HG03066 (cell line): ENCODE measurements around the gene CHRDL1.
"Not testable (repeated sequence)": the region's sequence is repeated elsewhere in the genome, so short reads cannot be mapped to it uniquely, and the experiment has no call there.

Source experiments
- ATAC-seq: cut with Tn5 transposase; IDR thresholded peaks from one replicate; pipeline ENCODE4 v1.9.1; 2021; ENCODE audit warnings: low read depth; ENCODE audit not compliant: unreplicated experiment

CHRDL1 gene

DNA sequence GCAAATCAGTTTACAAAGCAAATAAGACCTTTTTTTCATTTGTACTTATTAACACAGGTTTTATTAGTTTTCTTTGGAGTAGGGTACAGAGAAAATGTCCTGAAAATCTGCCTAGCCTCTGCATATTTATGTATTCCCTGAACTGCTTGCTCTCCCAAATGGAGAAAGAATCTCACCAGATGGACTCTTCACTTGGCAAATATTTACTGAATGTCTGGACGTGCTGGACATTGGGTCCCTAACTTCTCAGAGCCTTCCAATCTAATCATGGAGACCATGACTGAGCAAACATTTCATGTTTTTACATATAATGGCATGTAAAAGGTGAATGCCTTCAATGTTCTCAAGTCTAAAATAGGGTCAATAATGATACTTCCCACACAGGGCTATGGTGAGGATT is 126.0 kb downstream of the CHRDL1 start:
- ATAC-seq, result no peak

- ATAC-seq, result no peak
Measured at GRCh38 chrX:110667706-110668105, 127.9 kb downstream of the CHRDL1 start.

GRCh38 chrX:110665223-110666002 is 130.2 kb downstream of the CHRDL1 start:
- peak; percentile 79 for ATAC-seq

GRCh38 chrX:110657073-110657472 is 138.5 kb downstream of the CHRDL1 start:
- ATAC-seq, result no peak

GRCh38 chrX:110654280-110654679 is 141.3 kb downstream of the CHRDL1 start:
- not testable (repeated sequence) for ATAC-seq

DNA sequence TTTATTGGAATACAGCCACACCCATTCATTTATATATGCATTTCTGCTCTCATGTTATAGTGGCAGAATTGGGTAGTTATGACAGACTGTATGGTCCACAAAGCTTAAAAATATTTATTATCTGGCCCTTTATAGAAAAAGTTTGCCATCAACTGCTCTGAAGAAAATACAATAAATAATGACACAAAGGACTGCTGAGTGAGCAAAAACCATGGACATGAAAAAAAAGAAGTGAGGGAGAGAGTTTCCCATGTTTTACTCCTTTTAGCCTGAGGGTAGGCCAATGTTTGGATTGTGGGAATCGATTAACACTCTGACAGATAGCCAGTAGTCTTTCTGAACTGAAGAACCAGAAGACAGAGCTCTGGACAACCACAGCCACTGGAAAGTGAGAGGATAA is 149.2 kb downstream of the CHRDL1 start:
- ATAC-seq, result no peak
